GM19468 (cell line): ENCODE data around the gene CRYBB1.

Source experiments
- ATAC-seq: cut with Tn5 transposase; IDR thresholded peaks from one replicate; pipeline ENCODE4 v1.9.1; 2021; ENCODE audit warnings: mild to moderate bottlenecking, moderate library complexity, moderate number of reproducible peaks; ENCODE audit not compliant: unreplicated experiment; ENCODE audit errors: extremely low read depth

The CRYBB1 gene

DNA sequence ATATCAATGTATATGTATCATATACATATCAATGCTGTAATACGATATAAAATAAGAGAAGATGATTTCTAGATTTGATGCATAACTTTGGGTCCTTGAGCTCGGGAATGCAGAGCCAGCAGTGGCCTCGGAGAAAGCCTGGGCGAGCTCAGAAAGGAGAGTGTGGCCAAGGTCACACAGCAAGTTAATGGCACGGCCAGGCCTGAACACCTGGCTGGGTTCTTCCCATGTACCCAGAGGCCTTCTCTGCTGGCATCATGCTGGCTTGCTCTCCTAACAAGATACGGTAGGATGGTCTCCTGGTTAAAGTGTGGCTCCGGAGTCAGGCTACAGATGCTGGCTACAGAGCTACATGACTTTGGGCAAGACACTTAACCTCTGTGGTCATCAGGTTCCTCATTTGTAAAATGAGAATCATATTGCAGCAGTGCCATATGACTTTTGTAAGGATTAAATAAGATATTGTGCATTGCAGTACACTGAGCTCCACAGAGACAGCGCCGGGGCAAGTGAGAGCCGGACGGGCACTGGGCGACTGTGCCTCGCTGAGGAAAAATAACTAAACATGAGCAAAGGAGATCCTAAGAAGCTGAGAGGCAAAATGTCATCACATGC lies 57.8 kb downstream of the CRYBB1 start:
- no peak for ATAC-seq

DNA sequence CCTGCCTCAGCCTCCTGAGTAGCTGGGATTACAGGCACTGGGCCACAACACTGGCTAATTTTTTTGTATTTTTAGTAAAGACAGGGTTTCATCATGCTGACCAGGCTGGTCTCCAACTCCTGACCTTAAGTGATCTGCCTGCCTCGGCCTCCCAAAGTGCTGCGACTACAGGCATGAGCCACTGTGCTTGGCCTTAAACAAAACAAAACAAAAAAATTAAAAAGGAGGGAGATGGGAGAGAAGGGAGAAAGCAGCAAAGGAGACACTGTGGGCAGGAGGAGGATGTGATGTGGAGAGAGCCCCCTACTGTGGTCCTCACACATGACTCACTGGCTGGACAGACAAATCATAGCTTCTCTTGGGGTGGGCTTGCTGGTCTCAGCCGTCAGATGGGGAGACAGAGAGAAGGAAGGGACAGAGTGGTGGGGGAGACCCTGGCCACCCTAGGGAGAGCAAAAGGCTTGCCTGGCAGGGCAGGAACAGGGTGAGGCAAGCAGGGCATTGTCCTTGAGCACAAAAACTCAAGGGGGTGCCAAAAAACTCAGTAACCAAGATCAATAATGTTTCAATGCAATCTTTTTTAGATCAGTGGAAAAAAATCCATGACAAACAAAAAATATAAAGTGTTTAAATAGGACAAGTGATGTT lies 59.5 kb downstream of the CRYBB1 start:
- no peak for ATAC-seq

DNA sequence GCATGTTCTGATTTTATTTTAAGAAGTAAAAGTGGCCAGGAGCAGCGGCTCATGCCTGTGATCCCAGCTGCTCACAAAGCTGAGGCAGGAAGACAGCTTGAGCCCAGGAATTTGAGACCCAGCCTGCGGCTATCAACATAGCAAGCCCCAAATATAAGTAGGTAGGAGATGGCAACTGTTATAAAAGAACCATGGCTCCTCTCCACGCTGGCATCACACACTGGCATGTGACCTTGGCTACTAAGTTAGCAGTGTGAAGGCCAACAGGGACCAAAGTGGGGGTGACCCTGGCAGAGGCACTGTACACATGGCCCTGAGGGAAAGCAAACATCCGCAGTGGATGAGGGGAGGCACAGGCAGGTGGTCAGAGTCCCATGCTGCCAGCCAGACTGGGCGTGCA lies 60.9 kb downstream of the CRYBB1 start:
- no peak for ATAC-seq

DNA sequence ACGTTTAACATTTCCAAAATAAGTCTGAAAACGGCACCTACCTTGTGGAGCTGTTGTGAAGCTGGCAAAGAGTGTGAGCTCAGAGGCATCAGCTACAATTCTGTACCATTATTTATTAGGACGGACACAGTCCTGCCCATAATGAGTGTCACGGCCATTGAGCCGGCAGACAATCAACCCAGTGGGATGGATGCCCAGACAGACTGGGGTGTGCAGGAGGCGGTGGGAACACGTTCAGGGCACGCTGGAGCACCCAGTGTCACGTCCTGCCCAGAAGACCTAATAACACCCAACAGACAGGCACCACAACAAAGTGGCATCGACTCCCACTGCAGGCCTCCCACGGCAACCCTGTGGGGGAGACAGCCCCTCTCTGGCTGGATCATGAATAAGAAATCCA lies 62.3 kb downstream of the CRYBB1 start:
- no peak for ATAC-seq

DNA sequence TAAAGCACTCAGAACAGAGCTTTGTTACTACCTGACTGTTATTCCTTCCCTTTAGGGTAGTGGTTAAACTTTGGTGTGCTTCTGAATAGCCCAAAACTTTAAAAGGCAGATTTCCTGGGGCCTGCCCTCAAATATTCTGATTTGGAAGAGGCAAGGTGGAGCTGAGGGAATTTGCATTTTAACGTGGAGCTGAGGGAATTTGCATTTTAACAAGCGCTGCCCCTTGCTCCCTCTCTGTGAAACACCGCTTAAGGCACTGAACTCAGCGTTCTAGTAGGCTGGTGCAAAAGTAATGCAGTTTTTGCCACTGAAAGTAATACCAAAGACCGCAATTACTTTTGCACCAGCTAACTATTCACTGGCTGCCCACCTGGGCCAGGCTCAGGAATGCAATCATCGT lies 62.9 kb downstream of the CRYBB1 start:
- no peak for ATAC-seq

DNA sequence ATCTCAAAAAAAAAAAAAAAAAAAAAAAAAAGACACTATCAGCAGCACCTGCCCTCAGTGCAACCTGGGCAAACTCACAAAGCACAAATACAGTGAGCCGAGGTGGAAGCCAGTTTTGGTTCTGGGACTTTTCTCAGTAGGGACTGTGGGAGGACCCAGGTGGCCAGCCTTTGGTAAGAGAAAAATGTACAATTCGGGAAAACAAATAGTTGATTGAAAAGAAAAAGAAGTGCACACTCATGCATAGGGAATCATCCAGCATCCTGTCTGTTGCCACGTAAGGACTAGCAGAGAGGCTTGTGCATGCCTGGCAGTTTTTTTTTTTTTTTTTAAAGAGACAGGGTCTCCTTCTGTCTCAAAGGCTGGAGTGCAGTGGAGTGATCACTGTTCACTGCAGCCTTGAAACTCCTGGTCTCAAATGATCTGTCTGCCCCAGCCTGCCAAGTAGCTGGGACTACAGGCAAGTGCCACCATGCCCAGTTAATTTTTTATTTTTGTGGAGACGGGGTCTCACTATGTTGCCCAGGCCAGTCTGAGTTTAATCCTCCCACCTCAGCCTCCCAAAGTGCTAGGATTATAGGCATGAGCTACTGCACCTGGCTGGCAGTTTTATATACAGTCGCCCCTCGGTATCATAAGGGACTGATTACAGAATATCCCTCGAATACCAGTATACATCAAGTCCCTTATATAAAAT lies 64.6 kb downstream of the CRYBB1 start:
- ATAC-seq: no peak

DNA sequence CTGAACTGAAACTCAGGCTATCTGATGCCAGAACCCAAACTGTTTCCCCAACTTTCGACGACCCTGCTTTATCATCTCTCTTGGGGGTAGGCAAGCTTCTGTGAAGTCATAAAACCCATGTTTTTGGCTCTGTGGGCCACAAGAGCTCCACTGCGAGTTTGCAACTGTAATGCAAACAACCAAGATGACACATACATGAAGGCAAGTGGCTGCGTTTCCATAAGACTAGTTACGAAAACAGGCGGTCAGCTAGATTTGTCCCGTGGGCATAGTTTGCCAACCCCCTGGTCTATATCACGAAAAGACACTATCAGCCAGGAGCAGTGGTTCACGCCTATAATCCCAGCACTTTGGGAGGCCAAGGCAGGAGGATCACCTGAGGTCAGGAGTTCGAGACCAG lies 65.4 kb downstream of the CRYBB1 start:
- no peak for ATAC-seq

DNA sequence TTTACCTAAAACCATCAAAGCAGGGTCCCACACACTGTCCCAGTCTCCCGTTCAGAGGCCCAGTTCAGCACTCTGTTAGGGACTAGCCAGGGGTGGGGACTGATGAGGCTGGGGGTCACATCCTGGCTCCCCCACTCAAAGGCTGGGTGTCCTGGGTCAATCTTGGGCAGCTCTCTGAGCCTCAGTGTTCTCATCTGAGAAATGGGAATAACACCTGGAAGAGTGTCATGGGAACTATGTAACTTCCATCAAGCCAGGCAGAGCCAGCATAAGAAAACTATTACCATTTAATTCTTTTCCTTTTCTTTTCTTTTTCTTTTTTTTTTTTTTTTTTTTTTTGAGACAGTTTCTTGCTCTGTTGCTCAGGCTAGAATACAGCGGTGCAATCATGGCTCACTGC lies 66.3 kb downstream of the CRYBB1 start:
- no peak for ATAC-seq

DNA sequence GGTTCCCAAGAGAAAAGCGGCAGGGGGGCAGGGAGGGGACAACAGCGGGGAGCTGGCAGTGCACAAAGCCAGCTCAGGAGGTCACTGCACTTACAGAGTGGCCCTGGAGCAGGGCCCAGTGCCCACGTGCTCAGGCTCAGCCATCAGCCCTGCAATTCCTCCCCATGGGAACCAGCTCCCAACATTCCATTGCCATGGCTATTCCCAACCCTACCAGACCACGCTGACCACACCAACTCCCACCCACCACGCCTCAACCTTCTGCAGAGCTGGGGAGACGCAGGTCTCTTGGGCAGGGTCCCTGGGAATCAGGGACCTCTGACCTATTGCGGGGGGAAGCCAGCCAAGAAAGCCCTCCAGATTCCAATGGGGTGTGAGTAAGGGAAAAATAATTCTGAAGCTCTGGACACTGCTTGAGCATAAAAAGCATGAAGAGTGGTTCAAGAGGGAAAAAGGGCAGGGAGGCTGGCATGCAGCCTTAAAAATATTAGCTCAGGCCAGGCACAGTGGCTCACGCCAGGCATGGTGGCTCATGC lies 67.3 kb downstream of the CRYBB1 start:
- no peak for ATAC-seq

DNA sequence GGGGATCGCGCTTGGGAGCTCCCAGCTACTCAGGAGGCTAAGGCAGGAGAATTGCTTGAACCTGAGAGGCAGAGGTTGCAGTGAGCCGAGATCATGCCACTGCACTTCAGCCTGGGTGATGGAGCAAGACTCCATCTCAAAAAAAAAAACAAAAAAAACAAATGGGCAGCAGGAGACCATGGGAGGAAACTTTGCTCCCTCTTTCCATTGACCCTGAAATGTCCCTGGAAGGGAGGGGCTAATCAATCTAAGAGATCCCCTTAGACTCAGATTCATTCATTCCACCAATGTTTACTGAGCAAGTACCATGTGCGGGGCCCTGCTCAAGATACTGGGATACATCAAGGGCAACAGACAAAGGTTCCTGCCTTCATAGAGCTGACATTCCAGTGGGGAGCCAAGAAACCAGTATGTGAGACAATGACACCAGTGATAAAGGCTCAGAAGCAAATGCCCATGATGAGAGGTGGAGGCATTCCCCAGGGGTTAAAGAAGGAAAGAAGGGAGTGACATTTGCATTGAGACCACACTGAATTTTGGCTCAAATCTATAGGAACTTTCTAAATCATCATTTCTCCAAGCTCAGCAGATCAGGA lies 67.8 kb downstream of the CRYBB1 start:
- no peak for ATAC-seq
